Lower lobe of right lung (tissue), 2 donors: ENCODE results near the gene ALDH16A1. TPM values are rescaled to one million over a fixed set of nuclear protein-coding genes. Genes with fewer than 3 reads are reported as not detected.
"Not testable (repeated sequence)": the region's sequence is repeated elsewhere in the genome, so short reads cannot be mapped to it uniquely, and the experiment has no call there.

Experiments used
- ATAC-seq, 2 donors: fragments of 200-7000 bp; cut with Tn5 transposase; one replicate each; pipeline ENCODE4 v1.9.1; 2020 to 2022; ENCODE audit warnings: mild to moderate bottlenecking in 2 of 2, moderate library complexity in 2 of 2
- DNase-seq: peaks from one replicate; pipeline ENCODE4 v3.0.0-alpha.2; 2020
- H3K27ac ChIP-seq: fragments of 200-600 bp; one replicate; pipeline ENCODE4 v1.8.0; 2022
- H3K27me3 ChIP-seq: fragments of 200-600 bp; one replicate; pipeline ENCODE4 v1.8.0; 2022; ENCODE audit warnings: low read depth
- H3K36me3 ChIP-seq: fragments of 200-600 bp; one replicate; pipeline ENCODE4 v1.8.0; 2022; ENCODE audit warnings: mild to moderate bottlenecking
- H3K4me1 ChIP-seq: fragments of 200-600 bp; one replicate; pipeline ENCODE4 v1.8.0; 2022
- H3K4me3 ChIP-seq: fragments of 200-600 bp; one replicate; pipeline ENCODE4 v1.8.0; 2022; ENCODE audit warnings: mild to moderate bottlenecking
- H3K9me3 ChIP-seq: fragments of 200-600 bp; one replicate; pipeline ENCODE4 v1.8.0; 2022
- intact Hi-C: fragments of 100-400 bp; cut with DNase I; formaldehyde crosslinking; loops from one replicate; pipeline ENCODE4 v1.11.0; 2022
- total RNA-seq: library from RNA; stranded (reverse); fragmentation: NEBNext Ultra II Directional; extraction: Animal tissue kit (Norgen Biotek cat#: 25700); gene quantifications from one replicate; pipeline ENCODE4 v1.2.1, GENCODE V29; 2021
- TF ChIP-seq, protein P1 (sequence below): fragments of 200-600 bp; IDR thresholded peaks from one replicate; pipeline ENCODE4 v1.8.0; 2022; ENCODE audit warnings: antibody characterized with exemption, mild to moderate bottlenecking
- donor health status: DM: no; HTN: yes; CAD: no; lungs with severe emphysema.

Gene ALDH16A1
- total RNA-seq, 1 donor from 2014 or later = 33.7 TPM

DNA sequence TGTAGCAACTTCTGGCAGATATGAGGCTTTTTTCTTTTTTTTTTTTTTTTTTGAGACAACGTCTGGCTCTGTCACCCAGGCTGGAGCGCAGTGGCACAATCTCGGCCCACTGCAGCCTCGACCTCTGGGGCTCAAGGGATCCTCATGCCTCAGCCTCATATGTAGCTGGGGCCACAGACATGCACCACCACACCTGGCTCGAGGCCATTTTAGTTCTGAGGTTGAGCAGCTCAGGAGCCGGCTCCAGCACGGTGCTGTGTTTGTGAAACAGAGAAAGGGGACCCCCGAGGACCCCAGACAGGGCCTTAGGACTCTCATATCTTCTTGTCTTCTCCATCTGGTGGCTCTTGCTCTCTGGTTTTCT, 17.6 kb downstream of the ALDH16A1 start:
- no peak overlapping the region for H3K27ac ChIP-seq
- H3K36me3 ChIP-seq = peaks cover 28% of the 10 kb centered on the region
- H3K4me1 ChIP-seq = peaks cover 26% of the 10 kb centered on the region
- H3K4me3 ChIP-seq = no peak overlapping the region
- no peaks in the 10 kb centered on the region for H3K9me3 ChIP-seq
- no peaks in the 10 kb centered on the region for H3K27me3 ChIP-seq
- no peak for ATAC-seq
- no peak for DNase-seq
- intact Hi-C loops = no loop called here
- TF ChIP-seq, protein P1, sequence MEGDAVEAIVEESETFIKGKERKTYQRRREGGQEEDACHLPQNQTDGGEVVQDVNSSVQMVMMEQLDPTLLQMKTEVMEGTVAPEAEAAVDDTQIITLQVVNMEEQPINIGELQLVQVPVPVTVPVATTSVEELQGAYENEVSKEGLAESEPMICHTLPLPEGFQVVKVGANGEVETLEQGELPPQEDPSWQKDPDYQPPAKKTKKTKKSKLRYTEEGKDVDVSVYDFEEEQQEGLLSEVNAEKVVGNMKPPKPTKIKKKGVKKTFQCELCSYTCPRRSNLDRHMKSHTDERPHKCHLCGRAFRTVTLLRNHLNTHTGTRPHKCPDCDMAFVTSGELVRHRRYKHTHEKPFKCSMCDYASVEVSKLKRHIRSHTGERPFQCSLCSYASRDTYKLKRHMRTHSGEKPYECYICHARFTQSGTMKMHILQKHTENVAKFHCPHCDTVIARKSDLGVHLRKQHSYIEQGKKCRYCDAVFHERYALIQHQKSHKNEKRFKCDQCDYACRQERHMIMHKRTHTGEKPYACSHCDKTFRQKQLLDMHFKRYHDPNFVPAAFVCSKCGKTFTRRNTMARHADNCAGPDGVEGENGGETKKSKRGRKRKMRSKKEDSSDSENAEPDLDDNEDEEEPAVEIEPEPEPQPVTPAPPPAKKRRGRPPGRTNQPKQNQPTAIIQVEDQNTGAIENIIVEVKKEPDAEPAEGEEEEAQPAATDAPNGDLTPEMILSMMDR = no peak

DNA sequence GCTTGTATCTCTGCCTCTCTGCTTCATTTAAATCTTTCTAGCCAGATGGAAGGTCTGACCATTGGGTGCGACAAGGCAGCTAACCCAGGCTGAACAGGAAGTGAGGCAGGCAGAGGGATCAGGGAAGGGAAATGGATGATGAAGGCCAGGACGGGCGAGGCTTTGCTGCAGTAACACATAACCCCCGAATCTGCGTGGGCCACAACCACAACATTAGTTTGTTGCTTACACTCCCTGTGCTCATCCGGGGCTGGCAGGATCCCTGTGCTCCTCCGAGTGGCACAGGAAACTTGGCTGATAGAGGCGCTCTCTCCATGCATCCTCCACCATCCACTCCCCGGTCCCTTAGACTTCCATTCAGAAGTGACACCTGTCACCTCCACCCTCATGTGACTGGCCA, 19.9 kb downstream of the ALDH16A1 start:
- H3K4me3 ChIP-seq = no peak overlapping the region
- no peak for ATAC-seq
- no peak overlapping the region for H3K27ac ChIP-seq
- peaks cover 26% of the 10 kb centered on the region for H3K4me1 ChIP-seq
- TF ChIP-seq, protein P1 = no peak
- intact Hi-C loops = no loop called here
- no peaks in the 10 kb centered on the region for H3K9me3 ChIP-seq
- no peak for DNase-seq
- peaks cover 11% of the 10 kb centered on the region for H3K36me3 ChIP-seq
- H3K27me3 ChIP-seq = no peaks in the 10 kb centered on the region

DNA sequence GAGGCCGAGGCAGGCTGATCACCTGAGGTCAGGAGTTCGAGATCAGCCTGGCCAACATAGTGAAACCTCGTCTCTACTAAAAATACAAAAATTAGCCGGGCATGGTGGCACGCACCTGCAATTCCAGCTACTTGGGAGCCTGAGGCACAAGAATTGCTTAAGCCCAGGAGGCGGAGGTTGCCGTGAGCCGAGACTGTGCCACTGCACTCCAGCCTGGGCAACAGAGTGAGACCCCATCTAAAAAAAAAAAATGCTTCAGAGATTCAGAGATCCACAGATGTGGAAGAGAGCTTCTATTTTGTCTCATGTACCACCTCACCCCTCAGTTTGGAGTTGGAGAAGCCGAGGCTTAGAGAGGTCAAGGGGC, 20.5 kb downstream of the ALDH16A1 start:
- H3K27me3 ChIP-seq, intact Hi-C loops, ATAC-seq, DNase-seq, H3K9me3 ChIP-seq: not testable (repeated sequence)
- H3K4me3 ChIP-seq = peak overlapping the region; percentile 75
- peak overlapping the region; percentile 85 for H3K27ac ChIP-seq
- peaks cover 25% of the 10 kb centered on the region for H3K4me1 ChIP-seq
- peaks cover 11% of the 10 kb centered on the region for H3K36me3 ChIP-seq

DNA sequence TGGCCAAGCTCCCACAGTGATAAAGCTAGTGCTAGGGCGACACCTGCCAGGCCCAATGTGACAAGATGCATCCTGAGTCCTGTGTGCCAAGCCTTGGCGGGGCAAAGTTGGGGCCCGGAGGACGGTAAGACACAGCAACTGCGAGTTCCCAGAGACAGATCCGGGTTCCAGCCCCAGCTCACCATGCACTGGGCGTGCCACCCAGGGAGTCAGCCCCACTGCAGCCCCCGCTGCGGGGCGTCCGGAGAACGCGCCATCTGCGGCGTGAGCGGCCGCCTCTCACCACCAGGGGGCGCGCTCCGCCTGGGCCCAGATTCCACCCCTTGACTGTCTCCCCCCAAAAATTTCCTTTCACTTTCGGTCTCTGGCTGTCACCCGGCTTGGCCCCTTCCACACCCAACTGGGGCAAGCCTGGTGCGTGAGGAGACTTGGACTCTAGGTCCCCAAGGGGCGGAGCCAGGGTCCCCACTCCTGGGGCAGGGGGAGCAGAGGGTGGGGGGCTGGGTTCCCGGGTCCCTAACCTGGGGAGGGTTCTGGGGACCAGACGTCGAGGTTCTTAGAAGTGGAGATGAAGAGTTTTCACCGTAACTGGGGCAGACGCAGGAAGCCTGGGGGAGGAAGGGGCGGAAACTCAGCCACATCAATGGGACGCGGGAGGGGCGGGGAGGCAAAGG, 21.0 kb downstream of the ALDH16A1 start, which contains the start of gene FLT3LG:
Gene FLT3LG, plus strand, starts transcription at position 348 of the 674 bp plus-strand sequence. CDS start 425 bp downstream, outside the sequence.
- H3K4me1 ChIP-seq = peaks cover 21% of the 10 kb centered on the region
- peaks cover 8% of the 10 kb centered on the region for H3K36me3 ChIP-seq
- peak within 1 kb of the TSS; percentile 75 for H3K4me3 ChIP-seq
- H3K27ac ChIP-seq = peak within 1 kb of the TSS; percentile 85
- DNase-seq = peak; percentile 86
- H3K9me3 ChIP-seq = no peaks in the 10 kb centered on the region
- TF ChIP-seq, protein P1 = peak; percentile 99
- ATAC-seq = peak; percentile 89 to 90
- intact Hi-C loops = no loop called here
- H3K27me3 ChIP-seq = no peaks in the 10 kb centered on the region

DNA sequence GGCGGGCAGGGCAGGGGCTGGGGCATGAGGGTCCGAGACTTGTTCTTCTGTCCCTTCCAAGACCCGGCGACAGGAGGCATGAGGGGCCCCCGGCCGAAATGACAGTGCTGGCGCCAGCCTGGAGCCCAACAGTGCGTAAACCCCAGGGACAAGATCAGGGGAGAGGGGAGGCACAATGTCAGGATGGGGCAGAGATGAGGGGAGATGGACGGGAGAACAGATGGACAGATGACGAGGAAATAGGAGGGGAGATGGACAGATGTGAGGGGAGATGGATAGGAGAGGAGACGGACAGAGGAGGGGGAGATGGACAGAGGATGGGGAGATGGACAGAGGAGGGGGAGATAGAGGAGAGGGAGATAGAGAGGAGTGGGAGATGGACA, 21.5 kb downstream of the ALDH16A1 start:
- Histone ChIP-seq H3K27me3 (no peaks in the 10 kb centered on the region), H3K27ac (peak overlapping the region; percentile 85), H3K4me1 (peaks cover 16% of the 10 kb centered on the region), H3K36me3 (peaks cover 4% of the 10 kb centered on the region), H3K9me3 (no peaks in the 10 kb centered on the region), H3K4me3 (peak overlapping the region; percentile 75)
- ATAC-seq = peak in 1 of 2 donors; percentile 4
- intact Hi-C loops = no loop called here
- no peak for DNase-seq
- TF ChIP-seq, protein P1 = no peak

DNA sequence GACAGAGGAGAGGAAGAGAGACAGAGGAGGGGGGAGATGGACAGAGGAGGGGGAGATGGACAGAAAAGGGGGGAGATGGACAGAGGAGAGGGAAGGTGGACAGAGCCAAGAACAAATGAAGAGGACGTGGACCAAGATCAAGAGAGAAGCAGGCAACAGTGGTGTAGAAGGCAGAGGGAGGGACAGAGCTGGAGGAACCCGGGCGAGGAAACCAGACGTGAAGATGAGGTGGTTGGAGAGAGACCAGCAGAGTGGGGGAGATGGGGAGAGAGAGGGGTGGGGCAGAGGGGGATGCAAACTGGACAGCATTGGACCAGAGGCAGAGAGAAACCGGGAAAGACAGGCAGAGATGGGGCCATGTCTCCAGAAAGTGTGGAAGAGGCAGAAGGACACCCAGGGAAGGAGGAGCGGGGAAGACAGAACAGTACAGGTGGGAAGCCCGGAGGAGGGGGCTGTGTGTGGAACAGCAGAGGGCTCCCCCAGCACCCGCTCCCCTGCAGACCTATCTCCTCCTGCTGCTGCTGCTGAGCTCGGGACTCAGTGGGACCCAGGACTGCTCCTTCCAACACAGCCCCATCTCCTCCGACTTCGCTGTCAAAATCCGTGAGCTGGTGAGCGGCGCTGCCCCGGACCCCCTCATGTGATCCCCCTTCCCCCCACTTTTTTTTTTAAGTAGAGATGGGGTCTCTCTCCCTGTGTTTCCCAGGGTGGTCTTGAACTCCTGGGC, 22.3 kb downstream of the ALDH16A1 start:
- H3K9me3 ChIP-seq = no peaks in the 10 kb centered on the region
- H3K27me3 ChIP-seq = no peaks in the 10 kb centered on the region
- no peak for DNase-seq
- H3K27ac ChIP-seq = no peak overlapping the region
- intact Hi-C loops = no loop called here
- ATAC-seq = no peak
- no peak overlapping the region for H3K4me3 ChIP-seq
- peaks cover 10% of the 10 kb centered on the region for H3K4me1 ChIP-seq
- TF ChIP-seq, protein P1 = no peak
- H3K36me3 ChIP-seq = no peaks in the 10 kb centered on the region
